ENCODE data around the gene DGKI. TPM values are rescaled to one million over a fixed set of nuclear protein-coding genes. Genes with fewer than 3 reads are reported as not detected.

The DGKI gene
- polyA plus RNA-seq, 3 donors = 1.7 to 2.2 (median 2.0) TPM

DNA sequence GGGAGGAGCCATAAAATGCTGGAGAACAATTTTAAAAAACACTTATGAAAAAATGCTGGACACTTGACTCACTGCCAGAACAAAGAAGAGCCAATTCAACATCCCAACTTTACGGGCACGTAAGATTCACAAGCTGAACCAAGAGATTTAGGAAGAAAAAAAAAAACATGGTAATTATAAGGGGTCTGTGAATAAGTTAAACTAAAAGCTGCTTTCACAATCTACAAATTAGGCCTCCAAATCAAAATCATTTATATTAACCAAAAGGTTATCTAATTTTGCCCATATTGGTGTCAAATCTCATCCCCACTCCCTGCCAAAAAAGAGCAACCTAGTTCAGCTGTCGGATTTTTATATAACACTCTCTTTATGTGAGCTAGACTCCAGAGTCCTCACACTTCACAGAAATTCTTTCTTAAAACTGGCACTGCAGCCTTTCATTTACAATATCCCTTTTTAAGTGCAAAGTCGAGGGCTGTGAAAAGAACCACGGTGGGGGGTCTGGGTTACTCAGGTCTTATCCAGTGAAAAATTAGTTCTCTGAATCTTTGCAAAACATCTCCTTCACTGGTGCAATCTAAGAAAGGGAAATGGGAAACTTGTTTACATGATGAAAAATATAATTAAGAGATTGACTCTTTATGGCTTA, 30.4 kb upstream of the DGKI start:
- DNase-seq (ENCODE audit: extremely low read depth in 1 of 11, low read depth in 9 of 11, low spot score in 4 of 11) = no peak

DNA sequence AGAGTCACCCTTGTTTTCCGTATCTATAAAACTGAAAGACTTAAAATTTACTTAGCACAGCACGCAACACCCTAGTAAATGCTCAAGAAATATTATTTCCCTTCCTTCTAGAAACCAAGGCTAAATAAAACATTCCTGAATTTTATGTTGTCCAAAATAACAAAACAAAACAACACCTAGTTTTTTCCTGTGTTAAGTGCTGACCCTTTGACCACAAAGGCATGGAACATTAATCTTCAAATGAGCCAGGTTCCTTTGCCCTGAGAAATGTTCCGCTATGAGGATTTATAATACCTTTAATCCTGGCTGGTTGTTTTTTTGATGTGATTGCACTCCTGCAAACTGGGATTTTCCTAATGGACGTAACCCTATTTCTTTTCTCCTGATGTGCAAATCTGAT, 29.0 kb upstream of the DGKI start:
- peak in 2 of 11 donors; percentile 15 to 24 for DNase-seq (ENCODE audit: extremely low read depth in 1 of 11, low read depth in 9 of 11, low spot score in 4 of 11)

DNA sequence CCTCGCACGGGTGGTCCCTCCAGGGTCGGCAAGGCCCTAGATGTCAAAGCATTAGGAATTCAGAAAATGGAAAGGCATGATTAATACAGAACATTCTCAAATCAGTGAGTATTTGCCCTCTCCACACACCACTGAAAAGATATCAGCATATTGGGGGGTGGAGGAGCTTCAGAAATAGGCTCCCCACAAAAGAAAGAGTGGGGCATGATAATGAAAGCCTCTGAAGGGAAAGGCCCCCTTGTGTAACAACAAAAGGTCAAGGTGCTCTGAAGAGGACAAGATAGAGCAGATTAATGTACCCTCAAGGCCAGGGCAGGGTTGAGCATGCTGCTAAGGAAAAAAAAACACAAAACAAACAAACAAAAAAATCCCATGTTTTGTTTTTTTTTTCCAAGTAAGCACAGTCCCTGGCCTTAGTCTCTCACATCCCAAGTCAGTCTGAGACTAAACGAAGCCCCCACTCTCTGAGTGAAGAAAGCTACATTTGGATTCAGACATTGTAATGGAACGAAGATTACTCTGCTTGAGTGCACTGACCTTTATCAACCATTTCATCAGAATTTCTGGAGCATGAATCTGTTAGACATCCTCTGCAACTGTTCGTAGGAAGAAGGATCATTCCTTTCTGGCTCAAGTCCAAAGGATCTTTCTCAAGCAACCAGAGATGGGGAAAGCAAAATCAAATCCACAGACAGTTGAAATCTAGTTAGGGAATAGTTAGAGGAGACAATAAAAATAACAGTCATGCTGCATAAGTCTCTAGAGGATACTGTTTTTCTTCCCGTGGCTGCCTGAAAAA, 27.4 kb upstream of the DGKI start:
- DNase-seq (ENCODE audit: extremely low read depth in 1 of 11, low read depth in 9 of 11, low spot score in 4 of 11) = peak in 2 of 11 donors; percentile 6 to 15

DNA sequence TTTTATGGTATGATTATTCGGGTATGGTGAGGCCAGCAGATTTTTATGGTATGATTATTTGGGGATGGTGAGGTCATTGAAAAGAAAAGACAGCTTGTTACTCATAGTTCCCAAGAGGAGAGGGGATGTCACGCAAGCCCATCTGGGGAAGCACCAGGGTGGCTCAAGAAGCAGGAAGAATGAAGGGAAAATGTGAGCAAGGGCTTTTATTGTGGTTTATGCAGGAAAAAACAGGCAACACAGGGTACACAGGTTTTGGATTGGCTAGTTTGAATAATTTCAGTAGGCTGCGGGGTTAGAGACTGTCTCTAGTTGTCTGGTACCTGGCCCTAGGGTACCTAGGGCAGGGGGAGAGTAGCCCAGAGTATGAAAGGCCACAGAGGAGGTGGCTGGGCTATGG, 26.8 kb upstream of the DGKI start:
- no peak for DNase-seq (ENCODE audit: extremely low read depth in 1 of 11, low read depth in 9 of 11, low spot score in 4 of 11)

DNA sequence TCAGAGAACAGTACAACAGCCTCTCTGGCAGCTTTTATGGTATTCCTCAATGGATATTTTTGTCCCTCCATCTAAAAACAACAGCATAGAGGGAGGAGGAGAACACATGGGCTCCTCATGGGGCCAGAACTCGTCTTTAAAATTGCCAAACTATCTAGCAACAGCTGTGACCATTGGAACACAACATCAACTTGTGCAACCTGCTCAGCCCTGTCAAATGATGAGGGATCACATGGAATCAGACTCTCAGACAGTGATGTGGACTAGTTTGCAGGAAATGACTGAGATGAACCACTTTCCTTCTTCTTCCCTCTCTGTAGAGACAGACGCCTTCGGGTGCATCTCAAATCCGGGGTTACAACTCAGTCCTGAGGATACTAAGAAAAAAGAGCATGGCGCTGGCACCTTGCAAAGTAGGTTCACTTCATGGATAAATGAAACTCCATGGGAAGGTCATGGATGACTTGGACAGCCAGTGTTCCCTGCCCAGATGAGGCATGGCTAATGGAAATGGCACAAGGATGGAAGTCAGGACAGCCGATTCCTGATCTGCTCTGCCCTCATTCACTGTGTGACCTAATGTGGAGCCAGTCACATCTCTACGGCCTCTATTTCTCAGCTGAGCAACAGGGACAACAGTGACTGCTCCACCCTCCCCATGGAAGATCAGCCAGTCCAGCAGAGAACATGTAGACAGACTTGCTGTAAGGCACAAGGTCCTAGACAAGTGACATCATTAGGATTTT, 24.6 kb upstream of the DGKI start:
- no peak for DNase-seq (ENCODE audit: extremely low read depth in 1 of 11, low read depth in 9 of 11, low spot score in 4 of 11)

DNA sequence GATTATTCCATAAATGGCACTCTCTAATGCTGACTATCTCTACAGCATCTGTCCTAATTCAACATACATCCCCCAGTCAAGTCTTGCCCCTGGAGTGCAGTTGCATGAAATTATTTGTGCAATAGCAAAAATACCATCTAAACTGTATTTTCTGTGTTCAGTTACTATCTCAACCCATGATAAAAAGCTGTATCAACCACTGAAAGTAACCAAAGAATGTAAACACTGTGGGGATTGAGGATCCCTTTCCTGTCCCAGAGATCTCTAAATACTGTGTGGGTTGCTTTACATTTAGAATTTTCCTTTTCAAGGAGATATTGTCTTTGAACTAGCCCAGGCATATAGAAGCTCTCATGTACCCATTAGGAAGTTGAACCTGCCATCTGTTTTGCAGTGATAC, 23.9 kb upstream of the DGKI start:
- no peak for DNase-seq (ENCODE audit: extremely low read depth in 1 of 11, low read depth in 9 of 11, low spot score in 4 of 11)

DNA sequence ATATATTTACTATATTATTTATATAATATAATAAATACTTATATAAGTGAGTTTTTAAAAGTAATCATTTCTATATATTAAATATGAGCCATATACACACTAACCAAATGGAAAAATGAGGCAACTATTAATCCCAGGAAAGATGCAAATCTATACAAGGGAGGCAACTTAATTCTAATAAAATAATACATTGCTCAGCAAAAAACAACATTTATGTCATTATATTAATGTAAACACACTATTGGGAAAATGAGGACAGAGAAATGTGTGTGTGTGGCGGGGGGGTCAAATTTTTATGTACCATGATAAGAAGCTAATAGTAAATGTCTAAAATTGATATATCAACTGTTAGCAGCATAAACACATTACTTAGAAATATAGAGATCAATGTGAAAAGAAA, 23.3 kb upstream of the DGKI start:
- DNase-seq (ENCODE audit: extremely low read depth in 1 of 11, low read depth in 9 of 11, low spot score in 4 of 11) = no peak

DNA sequence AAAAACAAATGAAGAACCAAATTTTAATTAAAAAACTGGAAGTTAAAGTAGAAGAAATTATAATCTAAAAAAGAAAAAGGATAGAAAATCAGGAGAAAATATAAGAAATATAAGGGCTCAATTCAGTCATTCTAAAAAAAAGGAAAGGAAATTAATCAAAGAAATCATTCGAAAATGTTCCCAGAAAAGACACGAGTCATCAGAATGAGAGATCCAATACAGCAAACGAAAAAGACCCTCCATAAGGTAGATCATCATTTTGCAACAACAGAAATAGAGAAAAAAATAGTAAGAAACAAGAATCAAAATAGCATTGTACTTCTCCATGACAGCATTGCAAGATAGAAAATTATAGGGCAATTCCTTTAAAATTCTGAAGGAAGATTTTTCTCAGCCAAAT, 22.5 kb upstream of the DGKI start:
- DNase-seq (ENCODE audit: extremely low read depth in 1 of 11, low read depth in 9 of 11, low spot score in 4 of 11) = no peak

DNA sequence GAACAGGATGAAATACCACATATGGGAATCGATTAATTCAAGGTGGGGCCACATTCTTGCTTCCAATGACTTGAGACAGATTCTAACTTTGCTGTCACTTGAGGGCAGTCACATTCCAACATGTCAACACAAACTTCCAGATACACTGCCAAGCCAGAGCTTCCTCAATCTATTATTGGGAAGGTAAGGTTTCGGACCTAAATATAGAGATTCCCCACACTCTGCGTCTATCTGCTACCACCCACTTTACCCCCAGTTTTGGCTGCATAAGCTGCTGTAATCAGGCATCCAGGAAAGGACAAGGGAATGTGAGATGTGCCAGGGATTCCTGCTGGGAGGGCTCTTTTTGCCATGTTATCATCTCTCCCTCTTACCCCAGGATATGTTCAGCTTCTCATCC, 20.5 kb upstream of the DGKI start:
- no peak for DNase-seq (ENCODE audit: extremely low read depth in 1 of 11, low read depth in 9 of 11, low spot score in 4 of 11)

DNA sequence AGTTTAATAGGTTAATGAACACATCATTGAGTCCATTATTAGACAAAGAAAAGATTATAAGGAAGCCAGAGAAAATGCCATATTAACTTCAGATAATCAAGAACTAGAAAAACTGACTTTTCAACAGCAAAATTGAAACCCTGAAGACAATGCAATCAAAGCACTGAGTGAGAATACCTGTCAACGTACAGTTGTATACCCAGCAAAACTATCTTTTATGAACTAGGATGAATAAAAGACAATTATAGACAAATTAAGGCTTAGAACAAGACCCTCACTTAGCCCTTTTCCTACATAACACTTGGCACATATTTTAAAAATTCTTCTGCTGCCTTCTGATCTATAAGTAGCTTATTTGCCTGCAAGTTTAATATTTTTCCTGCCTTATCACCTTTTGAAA, 19.0 kb upstream of the DGKI start:
- DNase-seq (ENCODE audit: extremely low read depth in 1 of 11, low read depth in 9 of 11, low spot score in 4 of 11) = no peak

DNA sequence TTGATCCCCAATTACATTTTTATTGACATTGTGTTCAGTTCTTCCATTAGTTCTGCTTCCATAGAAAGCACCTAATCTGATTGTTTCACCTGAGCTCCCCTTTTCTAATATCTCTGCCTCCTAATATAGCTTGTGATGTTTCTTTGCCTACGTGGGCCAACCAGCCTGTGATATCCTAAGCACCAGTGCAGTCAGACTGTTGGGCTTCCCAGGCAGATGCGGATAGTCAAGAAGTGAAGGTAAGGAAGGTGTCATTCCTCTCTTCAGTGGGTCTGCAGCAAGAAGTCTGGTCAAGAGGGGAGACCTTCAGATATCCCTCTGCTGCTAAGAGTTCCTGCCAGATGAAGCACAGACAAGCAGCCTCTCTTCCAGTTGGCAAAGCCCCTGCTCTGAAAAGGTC, 16.2 kb upstream of the DGKI start:
- no peak for DNase-seq (ENCODE audit: extremely low read depth in 1 of 11, low read depth in 9 of 11, low spot score in 4 of 11)

DNA sequence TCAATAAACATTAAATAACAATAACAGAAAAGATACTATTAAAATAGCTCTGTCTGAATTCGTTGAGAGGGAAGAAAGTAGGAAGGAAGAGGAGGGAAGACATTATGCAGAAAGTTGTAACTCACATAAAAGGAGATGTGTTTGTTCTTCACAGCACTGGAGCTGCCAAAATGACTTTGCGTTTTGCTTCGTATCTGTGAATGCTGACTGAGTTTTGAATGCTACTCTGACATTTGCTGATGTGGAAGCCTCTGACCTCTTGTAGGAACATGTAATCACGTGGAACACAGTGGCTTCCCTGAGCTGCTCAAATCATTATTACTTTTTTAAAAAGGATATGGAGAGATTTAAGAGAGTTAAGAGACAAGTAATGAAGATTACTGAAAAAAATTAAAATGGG, 15.6 kb upstream of the DGKI start:
- DNase-seq (ENCODE audit: extremely low read depth in 1 of 11, low read depth in 9 of 11, low spot score in 4 of 11) = no peak

DNA sequence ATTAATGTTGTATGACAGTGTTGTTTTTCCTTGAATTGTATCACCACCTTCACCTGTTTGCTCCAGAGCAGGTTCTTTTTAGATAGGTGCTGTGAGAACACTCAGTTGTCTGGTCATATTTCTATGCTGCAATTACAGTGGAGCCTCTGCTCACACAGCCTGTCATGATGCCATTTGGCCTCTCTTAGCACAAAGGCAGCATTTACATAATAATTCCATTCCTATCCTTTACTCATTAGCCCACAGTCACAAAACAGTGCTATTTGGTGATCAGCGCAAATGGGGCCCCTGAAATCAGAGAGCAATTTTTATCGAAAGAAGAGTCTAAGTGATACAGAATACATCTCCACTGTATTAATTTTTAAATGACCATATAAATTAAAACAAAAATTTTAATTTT, 13.8 kb upstream of the DGKI start:
- DNase-seq (ENCODE audit: extremely low read depth in 1 of 11, low read depth in 9 of 11, low spot score in 4 of 11) = no peak

DNA sequence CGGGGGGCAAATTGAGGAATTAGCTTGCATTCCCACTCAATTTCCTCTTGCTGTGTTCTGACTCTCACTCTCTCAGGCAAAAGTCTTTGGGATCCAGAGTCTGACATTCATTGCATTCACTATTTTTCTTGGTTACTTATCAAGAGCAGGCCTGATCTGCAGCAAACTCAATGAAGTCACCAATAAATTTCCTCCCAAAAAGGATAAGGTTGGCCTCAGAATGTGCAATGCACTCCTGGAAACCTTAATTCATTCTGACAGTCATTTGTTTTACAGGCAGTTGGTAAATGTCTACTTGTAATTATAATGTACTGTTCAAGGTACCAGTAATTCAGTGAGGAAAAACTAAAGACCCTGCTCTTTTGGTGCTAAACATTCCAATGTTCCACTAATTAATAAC, 6.3 kb upstream of the DGKI start:
- no peak for DNase-seq (ENCODE audit: extremely low read depth in 1 of 11, low read depth in 9 of 11, low spot score in 4 of 11)

DNA sequence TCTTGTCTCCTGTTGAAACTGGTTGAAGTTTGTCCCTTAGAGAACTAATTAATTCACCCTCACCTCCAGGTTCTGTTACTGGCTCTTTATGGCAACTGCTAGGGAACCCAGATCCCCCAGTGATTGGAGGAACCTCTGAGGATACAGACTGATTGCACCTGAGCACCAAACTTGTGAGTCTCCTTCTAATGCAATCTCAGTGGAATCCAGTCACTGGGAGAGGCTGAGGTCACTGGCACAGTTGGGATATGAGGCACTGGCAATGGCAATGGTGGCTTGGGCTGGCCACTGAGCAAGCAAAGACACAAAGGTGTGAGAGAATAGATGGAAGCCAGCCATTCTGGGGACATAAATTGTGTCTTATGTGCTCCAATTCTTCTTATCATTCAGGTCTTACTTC, 5.3 kb upstream of the DGKI start:
- DNase-seq (ENCODE audit: extremely low read depth in 1 of 11, low read depth in 9 of 11, low spot score in 4 of 11) = no peak

DNA sequence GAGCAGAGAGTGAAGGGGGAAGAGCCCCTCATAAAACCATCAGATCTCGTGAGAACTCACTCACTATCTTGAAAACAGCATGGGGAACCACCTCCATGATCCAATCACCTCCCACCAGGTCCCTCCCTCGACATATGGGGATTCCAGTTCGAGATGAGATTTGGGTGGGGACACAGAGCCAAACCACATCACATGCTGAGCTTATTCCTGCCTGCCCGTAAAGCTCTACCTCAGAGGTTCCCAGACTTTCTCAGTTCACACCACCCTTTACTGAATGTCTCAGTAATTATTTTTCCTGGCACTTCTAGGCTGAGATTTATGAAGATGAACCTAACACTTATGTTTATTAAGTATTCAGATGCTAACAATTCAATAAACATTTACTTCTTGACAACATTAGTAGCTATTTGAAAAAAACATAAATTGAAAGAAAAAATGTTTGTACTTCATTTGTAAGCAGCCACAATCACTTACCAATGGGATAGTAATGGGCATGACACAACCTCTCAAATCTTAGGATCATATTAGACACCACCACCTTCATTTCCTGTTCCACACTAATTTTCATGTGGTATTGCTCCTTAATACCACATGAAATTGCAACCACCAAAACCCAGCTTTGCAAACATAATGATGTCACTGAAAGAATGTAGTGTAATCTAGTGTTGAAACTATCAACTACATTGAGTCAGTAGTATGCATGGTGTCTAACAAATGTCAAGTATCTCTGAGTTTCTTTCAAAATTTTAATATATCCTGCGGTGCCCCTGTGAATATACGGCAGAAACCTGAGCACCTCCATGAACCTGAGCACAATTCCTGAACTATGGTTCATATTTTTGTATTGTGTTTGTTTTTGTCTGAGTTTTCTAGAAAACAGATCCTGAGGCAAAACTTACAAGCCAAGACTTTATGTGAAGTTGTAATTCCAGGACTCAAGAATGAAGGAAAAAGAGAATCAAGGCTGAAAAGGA, 4.5 kb upstream of the DGKI start:
- no peak for DNase-seq (ENCODE audit: extremely low read depth in 1 of 11, low read depth in 9 of 11, low spot score in 4 of 11)

DNA sequence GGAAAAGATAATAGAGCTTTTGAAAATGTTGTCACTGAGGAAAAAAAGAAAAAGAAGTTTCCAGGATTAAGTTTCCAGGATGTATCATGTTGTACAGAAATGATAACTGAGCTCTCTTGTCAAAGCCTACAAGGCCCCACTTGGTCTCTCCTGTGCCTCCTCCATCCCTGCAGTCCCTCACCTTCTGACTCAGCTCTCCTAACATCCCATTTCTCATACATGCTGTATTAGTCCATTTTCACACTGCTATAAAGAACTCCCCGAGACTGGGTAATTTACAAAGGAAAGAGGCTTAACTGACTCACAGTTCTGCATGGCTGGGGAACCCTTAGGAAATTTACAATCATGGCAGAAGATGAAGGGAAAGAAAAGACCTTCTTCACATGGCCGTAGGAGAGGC, 3.8 kb upstream of the DGKI start:
- DNase-seq (ENCODE audit: extremely low read depth in 1 of 11, low read depth in 9 of 11, low spot score in 4 of 11) = no peak

DNA sequence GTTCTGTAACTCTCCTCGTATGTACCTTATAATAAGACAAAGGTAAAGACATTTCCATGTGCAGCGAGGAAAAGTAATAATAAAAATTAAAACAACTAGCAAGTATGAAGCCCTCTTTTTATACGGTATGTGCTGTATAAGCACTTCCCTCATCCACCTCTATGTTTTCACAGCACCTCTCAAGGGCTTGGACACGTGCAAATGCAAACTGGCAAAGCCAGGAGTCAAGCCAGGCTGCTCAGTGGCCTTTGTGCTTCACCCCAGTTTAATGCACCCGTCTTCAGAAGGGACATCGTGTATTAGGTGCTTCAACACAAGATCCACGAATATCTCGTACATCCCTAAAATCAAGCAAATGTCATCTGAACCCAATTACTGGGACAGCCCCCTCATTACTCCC, 1.3 kb upstream of the DGKI start:
- no peak for DNase-seq (ENCODE audit: extremely low read depth in 1 of 11, low read depth in 9 of 11, low spot score in 4 of 11)

DNA sequence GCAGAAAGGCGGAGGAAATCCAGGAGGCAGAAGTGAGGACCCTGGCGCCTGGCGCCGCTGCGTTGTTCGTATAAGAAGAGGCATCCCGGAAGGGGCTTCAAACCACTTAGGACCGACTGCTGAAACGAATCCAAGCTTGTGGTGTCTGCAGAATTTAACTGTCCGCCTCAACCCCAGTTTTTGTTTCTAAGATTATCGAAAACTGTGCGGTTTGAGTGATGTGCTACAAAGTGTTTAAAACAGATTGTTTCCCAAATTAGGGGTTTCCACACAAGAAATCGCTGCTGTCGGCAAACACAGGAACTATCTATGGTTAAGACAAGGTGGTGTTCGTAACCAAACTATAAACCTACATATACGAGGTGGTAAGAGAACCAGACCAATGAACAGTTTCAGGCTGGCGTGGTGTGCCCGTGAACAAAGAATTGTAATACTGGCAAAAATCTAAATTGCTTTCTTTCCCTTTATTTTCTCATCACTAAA, 835 bp upstream of the DGKI start:
- DNase-seq (ENCODE audit: extremely low read depth in 1 of 11, low read depth in 9 of 11, low spot score in 4 of 11) = peak in 1 of 11 donors; percentile 3
